ENCODE results near the gene CIROP. TPM values are rescaled to one million over a fixed set of nuclear protein-coding genes. Genes with fewer than 3 reads are reported as not detected.

CIROP gene
- total and polyA plus RNA-seq, 9 of the 15 experiments (the other 6 are each of a cell fraction or from before 2014, with no cell fraction given): not detected

DNA sequence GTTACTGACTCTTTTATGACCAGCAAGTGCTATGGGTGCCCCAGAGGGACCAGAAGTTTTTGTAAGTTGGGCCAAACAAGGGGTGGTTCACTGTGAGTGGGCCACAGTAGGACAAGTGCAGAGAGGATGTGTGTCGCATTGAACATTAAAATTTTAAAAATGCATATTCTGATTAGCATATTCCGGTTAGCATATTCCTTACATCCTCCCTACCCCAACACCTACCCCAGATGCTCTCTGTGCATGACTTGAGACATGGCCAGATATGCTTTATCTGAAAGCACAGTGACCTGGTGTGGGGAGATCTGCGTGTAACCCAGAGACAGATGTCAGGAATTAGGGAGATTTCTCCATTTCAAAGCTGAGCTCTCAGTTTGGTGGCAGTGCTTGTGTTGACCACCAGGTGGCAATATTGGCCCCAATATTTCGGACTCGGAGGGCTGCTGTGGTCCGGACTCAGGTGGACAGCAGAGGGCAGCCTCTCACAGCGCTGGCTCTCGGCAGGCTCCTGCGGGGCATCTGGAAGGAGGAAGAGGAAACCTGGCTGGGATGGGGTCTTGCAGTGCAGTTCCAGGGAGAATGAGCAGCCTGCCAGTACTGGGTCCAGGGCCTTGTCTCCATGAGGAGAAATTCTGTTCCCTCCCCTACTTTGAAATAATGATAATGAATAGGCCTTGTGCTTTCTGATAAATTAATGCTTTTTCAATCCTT lies 15.9 kb upstream of the CIROP start (continued):
- TF ChIP-seq, protein P1, sequence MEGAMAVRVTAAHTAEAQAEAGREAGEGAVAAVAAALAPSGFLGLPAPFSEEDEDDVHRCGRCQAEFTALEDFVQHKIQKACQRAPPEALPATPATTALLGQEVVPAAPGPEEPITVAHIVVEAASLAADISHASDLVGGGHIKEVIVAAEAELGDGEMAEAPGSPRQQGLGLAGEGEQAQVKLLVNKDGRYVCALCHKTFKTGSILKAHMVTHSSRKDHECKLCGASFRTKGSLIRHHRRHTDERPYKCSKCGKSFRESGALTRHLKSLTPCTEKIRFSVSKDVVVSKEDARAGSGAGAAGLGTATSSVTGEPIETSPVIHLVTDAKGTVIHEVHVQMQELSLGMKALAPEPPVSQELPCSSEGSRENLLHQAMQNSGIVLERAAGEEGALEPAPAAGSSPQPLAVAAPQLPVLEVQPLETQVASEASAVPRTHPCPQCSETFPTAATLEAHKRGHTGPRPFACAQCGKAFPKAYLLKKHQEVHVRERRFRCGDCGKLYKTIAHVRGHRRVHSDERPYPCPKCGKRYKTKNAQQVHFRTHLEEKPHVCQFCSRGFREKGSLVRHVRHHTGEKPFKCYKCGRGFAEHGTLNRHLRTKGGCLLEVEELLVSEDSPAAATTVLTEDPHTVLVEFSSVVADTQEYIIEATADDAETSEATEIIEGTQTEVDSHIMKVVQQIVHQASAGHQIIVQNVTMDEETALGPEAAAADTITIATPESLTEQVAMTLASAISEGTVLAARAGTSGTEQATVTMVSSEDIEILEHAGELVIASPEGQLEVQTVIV (CRISPR knock-in tag; IDR thresholded peaks at IDR 0.05; ENCODE audit: borderline replicate concordance): no peak
- TF ChIP-seq ZNF589 (CRISPR knock-in tag; IDR thresholded peaks at IDR 0.05; ENCODE audit: low read depth) (0 out of 2 replicates have a peak, but pooled peaks have one; percentile 32), GTF2A2 (tag; IDR thresholded peaks at IDR 0.05) (no peak), ZFP30 (CRISPR knock-in tag; IDR thresholded peaks at IDR 0.05; ENCODE audit: borderline replicate concordance) (no peak), FOXP1 (CRISPR knock-in tag; IDR thresholded peaks at IDR 0.05) (peak; percentile 83), TGIF2 (CRISPR knock-in tag; IDR thresholded peaks at IDR 0.05) (no peak), PHF21A (IDR thresholded peaks at IDR 0.05; ENCODE audit: borderline replicate concordance, low read depth) (no peak), SRSF9 (IDR thresholded peaks at IDR 0.05; ENCODE audit: borderline replicate concordance, low read depth, low read length) (no peak), TCF7L2 (IDR thresholded peaks at IDR 0.05; ENCODE audit: low read depth, low read length) (no peak), ZKSCAN8 (CRISPR knock-in tag; IDR thresholded peaks at IDR 0.05) (no peak; the same call in 1 of the 2 replicates), TBL1XR1 (IDR thresholded peaks at IDR 0.05; ENCODE audit: low read length in 2 of 2) (peak; percentile 64 to 70; a peak in 3 of 4 replicates), HDAC8 (tag; IDR thresholded peaks at IDR 0.05) (no peak), TRIM24 (IDR thresholded peaks at IDR 0.05) (peak; percentile 82 to 88), NCOA2 (IDR thresholded peaks at IDR 0.05; ENCODE audit: partially characterized antibody in 2 of 2) (no peak), BRCA1 (IDR thresholded peaks at IDR 0.05) (no peak), BRCA1 (CRISPR knock-in tag; IDR thresholded peaks at IDR 0.05) (no peak), KAT8 (IDR thresholded peaks at IDR 0.05; ENCODE audit: low read depth) (no peak), GABPA (tag; conservative IDR thresholded peaks at IDR 0.05; ENCODE audit: low read depth) (no peak), MCM3 (IDR thresholded peaks at IDR 0.05) (no peak), PHF20 (IDR thresholded peaks at IDR 0.05; ENCODE audit: partially characterized antibody) (no peak), RUNX1 (IDR thresholded peaks at IDR 0.05; ENCODE audit: low read depth) (0 out of 2 replicates have a peak, but pooled peaks have one; percentile 24)
- TF ChIP-seq, protein P2, sequence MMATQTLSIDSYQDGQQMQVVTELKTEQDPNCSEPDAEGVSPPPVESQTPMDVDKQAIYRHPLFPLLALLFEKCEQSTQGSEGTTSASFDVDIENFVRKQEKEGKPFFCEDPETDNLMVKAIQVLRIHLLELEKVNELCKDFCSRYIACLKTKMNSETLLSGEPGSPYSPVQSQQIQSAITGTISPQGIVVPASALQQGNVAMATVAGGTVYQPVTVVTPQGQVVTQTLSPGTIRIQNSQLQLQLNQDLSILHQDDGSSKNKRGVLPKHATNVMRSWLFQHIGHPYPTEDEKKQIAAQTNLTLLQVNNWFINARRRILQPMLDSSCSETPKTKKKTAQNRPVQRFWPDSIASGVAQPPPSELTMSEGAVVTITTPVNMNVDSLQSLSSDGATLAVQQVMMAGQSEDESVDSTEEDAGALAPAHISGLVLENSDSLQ (IDR thresholded peaks at IDR 0.05): peak; percentile 46; the same call in 1 of the 2 replicates
- TF ChIP-seq, protein P3, sequence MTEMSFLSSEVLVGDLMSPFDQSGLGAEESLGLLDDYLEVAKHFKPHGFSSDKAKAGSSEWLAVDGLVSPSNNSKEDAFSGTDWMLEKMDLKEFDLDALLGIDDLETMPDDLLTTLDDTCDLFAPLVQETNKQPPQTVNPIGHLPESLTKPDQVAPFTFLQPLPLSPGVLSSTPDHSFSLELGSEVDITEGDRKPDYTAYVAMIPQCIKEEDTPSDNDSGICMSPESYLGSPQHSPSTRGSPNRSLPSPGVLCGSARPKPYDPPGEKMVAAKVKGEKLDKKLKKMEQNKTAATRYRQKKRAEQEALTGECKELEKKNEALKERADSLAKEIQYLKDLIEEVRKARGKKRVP (CRISPR knock-in tag; IDR thresholded peaks at IDR 0.05): no peak
- TF ChIP-seq, protein P4, sequence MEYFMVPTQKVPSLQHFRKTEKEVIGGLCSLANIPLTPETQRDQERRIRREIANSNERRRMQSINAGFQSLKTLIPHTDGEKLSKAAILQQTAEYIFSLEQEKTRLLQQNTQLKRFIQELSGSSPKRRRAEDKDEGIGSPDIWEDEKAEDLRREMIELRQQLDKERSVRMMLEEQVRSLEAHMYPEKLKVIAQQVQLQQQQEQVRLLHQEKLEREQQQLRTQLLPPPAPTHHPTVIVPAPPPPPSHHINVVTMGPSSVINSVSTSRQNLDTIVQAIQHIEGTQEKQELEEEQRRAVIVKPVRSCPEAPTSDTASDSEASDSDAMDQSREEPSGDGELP (CRISPR knock-in tag; IDR thresholded peaks at IDR 0.05; ENCODE audit: borderline replicate concordance): peak; percentile 87

All from K562 (cell line).